Activated naive CD4-positive, alpha-beta T cell treated with Interleukin-2 at 50 U/mL for 16 hours (primary cell): ENCODE data around the gene KLF6.

Source experiments
- DNase-seq: peaks from one replicate; pipeline ENCODE4 v3.0.0-alpha.2; 2020

Gene KLF6

GRCh38 chr10:3774018-3774813 is 10.8 kb downstream of the KLF6 start:
- no peak for DNase-seq

GRCh38 chr10:3773460-3774017 is 11.5 kb downstream of the KLF6 start:
- DNase-seq = no peak

- no peak for DNase-seq
These were observed 12.4 kb downstream of the KLF6 start for GRCh38 chr10:3772361-3773171.

- DNase-seq = no peak
These were observed 14.3 kb downstream of the KLF6 start for GRCh38 chr10:3770611-3771110.

- no peak for DNase-seq
These were observed 15.5 kb downstream of the KLF6 start for GRCh38 chr10:3769556-3769955.

- no peak for DNase-seq
These were observed 18.8 kb downstream of the KLF6 start for GRCh38 chr10:3766046-3766756.

GRCh38 chr10:3765146-3765545 is 19.9 kb downstream of the KLF6 start:
- DNase-seq = peak; percentile 45

GRCh38 chr10:3764626-3765112 is 20.3 kb downstream of the KLF6 start:
- DNase-seq = no peak

GRCh38 chr10:3763852-3764625 is 21.0 kb downstream of the KLF6 start:
- no peak for DNase-seq

GRCh38 chr10:3763035-3763456 is 22.0 kb downstream of the KLF6 start:
- DNase-seq = peak; percentile 35

GRCh38 chr10:3762309-3762708 is 22.7 kb downstream of the KLF6 start:
- DNase-seq = no peak

- DNase-seq = no peak
These were observed 23.1 kb downstream of the KLF6 start for GRCh38 chr10:3761904-3762303.

- no peak for DNase-seq
These were observed 23.9 kb downstream of the KLF6 start for GRCh38 chr10:3761021-3761686.

- no peak for DNase-seq
These were observed 24.9 kb downstream of the KLF6 start for GRCh38 chr10:3760083-3760482.

- no peak for DNase-seq
These were observed 25.6 kb downstream of the KLF6 start for GRCh38 chr10:3759397-3759796.

- DNase-seq = no peak
These were observed 26.5 kb downstream of the KLF6 start for GRCh38 chr10:3758491-3758970.

GRCh38 chr10:3757638-3758490 is 27.1 kb downstream of the KLF6 start:
- DNase-seq = peak; percentile 77

GRCh38 chr10:3757250-3757637 is 27.8 kb downstream of the KLF6 start:
- DNase-seq = no peak

GRCh38 chr10:3756360-3756740 is 28.7 kb downstream of the KLF6 start:
- no peak for DNase-seq
